Endodermal cell (in vitro differentiated cells): ENCODE measurements around the gene TUBA4B. TPM values are rescaled to one million over a fixed set of nuclear protein-coding genes. Genes with fewer than 3 reads are reported as not detected.

Experiments used
- DNase-seq: peaks from one replicate; pipeline ENCODE4 v3.0.0-alpha.2; 2017
- H3K27ac ChIP-seq: 2 replicates; pipeline ENCODE4 v1.5.1; 2013; ENCODE audit warnings: mild to moderate bottlenecking, low read depth, low read length, moderate library complexity
- H3K27me3 ChIP-seq: 2 replicates; pipeline ENCODE4 v1.6.1; 2013; ENCODE audit warnings: mild to moderate bottlenecking, low read length, moderate library complexity; ENCODE audit not compliant: insufficient read depth, control insufficient read depth, poor library complexity, severe bottlenecking
- H3K36me3 ChIP-seq: 2 replicates; pipeline ENCODE4 v1.7.0; 2013; ENCODE audit warnings: mild to moderate bottlenecking, low read length, moderate library complexity; ENCODE audit not compliant: control insufficient read depth, insufficient read depth
- H3K4me1 ChIP-seq: one replicate; pipeline ENCODE4 v1.7.0; 2013; ENCODE audit warnings: low read length; ENCODE audit not compliant: control insufficient read depth, insufficient read depth
- H3K4me3 ChIP-seq: 2 replicates; pipeline ENCODE4 v1.5.1; 2013; ENCODE audit warnings: mild to moderate bottlenecking, low read length, moderate library complexity
- H3K9ac ChIP-seq: 2 replicates; pipeline ENCODE4 v1.6.1; 2013; ENCODE audit warnings: mild to moderate bottlenecking, low read length, moderate library complexity; ENCODE audit not compliant: poor library complexity, severe bottlenecking; ENCODE audit errors: extremely low read depth
- H3K9me3 ChIP-seq: 2 replicates; pipeline ENCODE4 v1.6.1; 2013; ENCODE audit warnings: mild to moderate bottlenecking, low read length, moderate library complexity; ENCODE audit not compliant: control insufficient read depth
- H3K27ac Mint-ChIP-seq: 2 replicates; pipeline ENCODE4 v1.8.0; 2020; ENCODE audit warnings: mixed read lengths
- H3K27me3 Mint-ChIP-seq: 2 replicates; pipeline ENCODE4 v1.8.0; 2021; ENCODE audit warnings: mild to moderate bottlenecking, mixed read lengths; ENCODE audit not compliant: insufficient read depth
- H3K36me3 Mint-ChIP-seq: 2 replicates; pipeline ENCODE4 v1.8.0; 2020; ENCODE audit warnings: low read depth, mixed read lengths
- H3K4me1 Mint-ChIP-seq: 2 replicates; pipeline ENCODE4 v1.8.0; 2020; ENCODE audit warnings: mixed read lengths
- H3K4me3 Mint-ChIP-seq: 2 replicates; pipeline ENCODE4 v1.8.0; 2020; ENCODE audit warnings: mild to moderate bottlenecking, moderate library complexity, mixed read lengths
- H3K9me3 Mint-ChIP-seq: 2 replicates; pipeline ENCODE4 v1.8.0; 2020; ENCODE audit warnings: mild to moderate bottlenecking, mixed read lengths
- WGBS, 2 experiments: methylation state at CpG; one replicate each; pipeline versions ENCODE4 v1.1.5 to v1.1.7; 2013; ENCODE audit warnings: missing lambda C conversion rate in 2 of 2, mixed read lengths in 1 of 2; ENCODE audit not compliant: insufficient coverage in 1 of 2, insufficient read length in 1 of 2; 5-methylcytosine and 5-hydroxymethylcytosine counted together
- total RNA-seq, 2 donors: library from RNA; stranded (reverse); fragmentation: NEBNext Ultra II Directional in 1 of 2; extraction: Animal tissue kit (Norgen Biotek cat#: 25700) in 1 of 2; gene quantifications; 2 replicates in 1 of 2; 3 replicates in 1 of 2; pipeline ENCODE4 v1.2.1, GENCODE V29; 2021
- TF ChIP-seq, protein P1 (sequence below): fragments of 200-600 bp; sonication (generic); conservative IDR thresholded peaks from 2 replicates; pipeline ENCODE4 v1.5.0; 2021; ENCODE audit warnings: antibody characterized with exemption, mild to moderate bottlenecking

Gene TUBA4B
- total RNA-seq, 2 donors from 2014 or later, result not detected

- no peak overlapping the region for H3K9ac ChIP-seq
- H3K27ac ChIP-seq, result no peak overlapping the region
- Mint-ChIP-seq H3K4me3 (no peak overlapping the region), H3K9me3 (no peaks in the 10 kb centered on the region), H3K36me3 (no peaks in the 10 kb centered on the region), H3K27me3 (peaks cover 71% of the 10 kb centered on the region), H3K27ac (no peak overlapping the region), H3K4me1 (peaks cover 3% of the 10 kb centered on the region)
- H3K4me1 ChIP-seq, result no peaks in the 10 kb centered on the region
- 32 to 41% methylated on average over 10 to 15 of the region's 15 CpGs for WGBS, 2 experiments
- H3K36me3 ChIP-seq, result no peaks in the 10 kb centered on the region
- peaks cover 55% of the 10 kb centered on the region for H3K27me3 ChIP-seq
- H3K9me3 ChIP-seq, result no peaks in the 10 kb centered on the region
- peak; percentile 97 for DNase-seq
- TF ChIP-seq, protein P1, sequence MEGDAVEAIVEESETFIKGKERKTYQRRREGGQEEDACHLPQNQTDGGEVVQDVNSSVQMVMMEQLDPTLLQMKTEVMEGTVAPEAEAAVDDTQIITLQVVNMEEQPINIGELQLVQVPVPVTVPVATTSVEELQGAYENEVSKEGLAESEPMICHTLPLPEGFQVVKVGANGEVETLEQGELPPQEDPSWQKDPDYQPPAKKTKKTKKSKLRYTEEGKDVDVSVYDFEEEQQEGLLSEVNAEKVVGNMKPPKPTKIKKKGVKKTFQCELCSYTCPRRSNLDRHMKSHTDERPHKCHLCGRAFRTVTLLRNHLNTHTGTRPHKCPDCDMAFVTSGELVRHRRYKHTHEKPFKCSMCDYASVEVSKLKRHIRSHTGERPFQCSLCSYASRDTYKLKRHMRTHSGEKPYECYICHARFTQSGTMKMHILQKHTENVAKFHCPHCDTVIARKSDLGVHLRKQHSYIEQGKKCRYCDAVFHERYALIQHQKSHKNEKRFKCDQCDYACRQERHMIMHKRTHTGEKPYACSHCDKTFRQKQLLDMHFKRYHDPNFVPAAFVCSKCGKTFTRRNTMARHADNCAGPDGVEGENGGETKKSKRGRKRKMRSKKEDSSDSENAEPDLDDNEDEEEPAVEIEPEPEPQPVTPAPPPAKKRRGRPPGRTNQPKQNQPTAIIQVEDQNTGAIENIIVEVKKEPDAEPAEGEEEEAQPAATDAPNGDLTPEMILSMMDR, result peak; percentile 96
- H3K4me3 ChIP-seq, result no peak overlapping the region
Measured at GRCh38 chr2:219298759-219299371, 45.8 kb downstream of the TUBA4B start.

DNA sequence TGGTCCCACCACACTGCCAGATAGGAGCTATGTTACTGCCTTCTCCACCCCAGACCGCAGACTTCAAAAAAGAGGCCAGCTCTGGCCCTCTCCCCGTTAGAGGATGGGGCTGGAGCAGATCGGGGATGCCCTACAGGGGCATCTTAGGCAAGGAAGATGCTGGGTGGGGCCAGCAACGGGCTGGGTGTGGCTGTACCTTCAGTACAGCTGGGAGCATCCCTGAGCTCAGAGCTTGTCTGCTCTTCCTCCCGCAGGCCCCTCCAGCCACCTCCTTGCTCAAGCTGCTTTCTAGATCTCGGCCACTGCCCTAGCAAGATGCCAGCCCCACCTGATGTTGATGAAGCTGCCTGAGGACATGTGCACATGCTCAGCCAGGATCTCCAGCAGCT, 46.3 kb downstream of the TUBA4B start:
- Histone ChIP-seq H3K9ac (no peak overlapping the region), H3K27ac (no peak overlapping the region), H3K27me3 (peaks cover 60% of the 10 kb centered on the region), H3K4me1 (no peaks in the 10 kb centered on the region), H3K36me3 (no peaks in the 10 kb centered on the region), H3K9me3 (no peaks in the 10 kb centered on the region), H3K4me3 (no peak overlapping the region)
- no peak overlapping the region for H3K4me3 Mint-ChIP-seq
- peaks cover 75% of the 10 kb centered on the region for H3K27me3 Mint-ChIP-seq
- H3K27ac Mint-ChIP-seq, result no peak overlapping the region
- 89 to 96% methylated on average over 4 to 6 of the region's 6 CpGs for whole genome bisulfite sequencing, 2 experiments
- no peak for DNase-seq
- H3K36me3 Mint-ChIP-seq, result no peaks in the 10 kb centered on the region
- H3K9me3 Mint-ChIP-seq, result no peaks in the 10 kb centered on the region
- H3K4me1 Mint-ChIP-seq, result peaks cover 3% of the 10 kb centered on the region
- TF ChIP-seq, protein P1, result no peak

DNA sequence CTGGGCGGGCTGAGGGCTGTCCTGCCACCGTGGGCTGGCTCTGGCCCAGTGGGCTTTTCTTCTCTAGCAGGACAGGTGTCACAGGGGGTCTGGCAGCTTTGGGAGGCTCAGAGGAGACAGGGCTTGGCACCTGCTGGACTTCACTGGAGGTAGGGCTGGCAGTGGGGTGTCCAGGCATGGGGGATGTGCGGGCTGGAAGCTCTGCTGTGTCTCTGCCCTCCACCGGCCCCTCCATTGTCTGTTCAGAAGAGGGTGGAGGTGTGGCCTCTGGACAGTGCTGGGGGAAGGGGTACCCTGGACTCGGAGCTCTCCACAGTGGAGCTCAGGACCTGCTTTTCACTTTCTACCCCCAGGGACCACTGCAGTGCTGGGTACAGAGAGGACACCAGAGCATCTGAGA, 47.0 kb downstream of the TUBA4B start:
- H3K4me1 Mint-ChIP-seq, result peaks cover 3% of the 10 kb centered on the region
- WGBS, 2 experiments, result 79 to 82% methylated on average over 2 to 5 of the region's 5 CpGs
- peaks cover 66% of the 10 kb centered on the region for H3K27me3 ChIP-seq
- H3K4me3 Mint-ChIP-seq, result no peak overlapping the region
- H3K9ac ChIP-seq, result no peak overlapping the region
- H3K9me3 Mint-ChIP-seq, result no peaks in the 10 kb centered on the region
- H3K9me3 ChIP-seq, result no peaks in the 10 kb centered on the region
- H3K4me3 ChIP-seq, result no peak overlapping the region
- peaks cover 79% of the 10 kb centered on the region for H3K27me3 Mint-ChIP-seq
- H3K4me1 ChIP-seq, result no peaks in the 10 kb centered on the region
- H3K27ac Mint-ChIP-seq, result no peak overlapping the region
- no peaks in the 10 kb centered on the region for H3K36me3 Mint-ChIP-seq
- TF ChIP-seq, protein P1, result no peak
- no peak overlapping the region for H3K27ac ChIP-seq
- DNase-seq, result no peak
- H3K36me3 ChIP-seq, result no peaks in the 10 kb centered on the region
